Neural progenitor cell (in vitro differentiated cells): ENCODE data around the gene SPATA6L. TPM values are rescaled to one million over a fixed set of nuclear protein-coding genes. Genes with fewer than 3 reads are reported as not detected.

Experiments
- DNase-seq: peaks from one replicate; pipeline ENCODE4 v3.0.0-alpha.2; 2016; ENCODE audit warnings: low spot score
- H2AFZ ChIP-seq: fragments of 200-600 bp; sonication (generic); replicated peaks from 2 replicates; pipeline ENCODE4 v1.6.1; 2016; ENCODE audit warnings: antibody characterized with exemption
- H3F3A ChIP-seq: fragments of 200-600 bp; sonication (generic); 2 replicates; pipeline ENCODE4 v1.6.1; 2016; ENCODE audit warnings: antibody characterized with exemption, low read depth
- H3K27ac ChIP-seq: fragments of 200-600 bp; sonication (generic); 2 replicates; pipeline ENCODE4 v1.5.1; 2016; ENCODE audit warnings: mild to moderate bottlenecking
- H3K27me3 ChIP-seq: fragments of 200-600 bp; sonication (generic); 2 replicates; pipeline ENCODE4 v1.6.1; 2016; ENCODE audit warnings: mild to moderate bottlenecking, moderate library complexity
- H3K36me3 ChIP-seq: fragments of 200-600 bp; sonication (generic); 2 replicates; pipeline ENCODE4 v1.5.1; 2016
- H3K4me1 ChIP-seq: fragments of 200-600 bp; sonication (generic); 2 replicates; pipeline ENCODE4 v1.6.1; 2016; ENCODE audit warnings: mixed run types
- H3K4me2 ChIP-seq: fragments of 200-600 bp; sonication (generic); 2 replicates; pipeline ENCODE4 v1.6.1; 2016
- H3K4me3 ChIP-seq: fragments of 200-600 bp; sonication (generic); 2 replicates; pipeline ENCODE4 v1.5.1; 2016
- H3K79me2 ChIP-seq: fragments of 200-600 bp; sonication (generic); 2 replicates; pipeline ENCODE4 v1.6.1; 2016; ENCODE audit warnings: low read depth
- H3K9ac ChIP-seq: fragments of 200-600 bp; sonication (generic); 2 replicates; pipeline ENCODE4 v1.6.1; 2016
- H3K9me3 ChIP-seq: fragments of 200-600 bp; sonication (generic); 2 replicates; pipeline ENCODE4 v1.5.1; 2016; ENCODE audit warnings: low read depth
- H4K20me1 ChIP-seq: fragments of 200-600 bp; sonication (generic); 2 replicates; pipeline ENCODE4 v1.6.1; 2016; ENCODE audit warnings: low read depth
- H3K27ac Mint-ChIP-seq: 3 replicates; pipeline ENCODE4 v1.8.0; 2021; ENCODE audit warnings: mixed read lengths
- H3K27me3 Mint-ChIP-seq: 2 replicates; pipeline ENCODE4 v1.8.0; 2022; ENCODE audit warnings: low read depth, mild to moderate bottlenecking, inconsistent platforms, moderate library complexity, mixed read lengths; ENCODE audit not compliant: insufficient read depth
- H3K36me3 Mint-ChIP-seq: 3 replicates; pipeline ENCODE4 v1.8.0; 2021; ENCODE audit warnings: mixed read lengths
- H3K4me1 Mint-ChIP-seq: 3 replicates; pipeline ENCODE4 v1.8.0; 2021; ENCODE audit warnings: mixed read lengths
- H3K4me3 Mint-ChIP-seq: 3 replicates; pipeline ENCODE4 v1.8.0; 2021; ENCODE audit warnings: mild to moderate bottlenecking, moderate library complexity, mixed read lengths
- H3K9me3 Mint-ChIP-seq: 3 replicates; pipeline ENCODE4 v1.8.0; 2020; ENCODE audit warnings: mixed read lengths
- EZH2 ChIP-seq: fragments of 200-600 bp; sonication (generic); IDR thresholded peaks from 2 replicates; pipeline ENCODE4 v1.6.1; 2017; ENCODE audit warnings: antibody characterized with exemption, mild to moderate bottlenecking, moderate library complexity
- EZH2phosphoT487 ChIP-seq: fragments of 200-600 bp; sonication (generic); IDR thresholded peaks from 2 replicates; pipeline ENCODE4 v1.6.1; 2017; ENCODE audit warnings: antibody characterized with exemption
- total RNA-seq: library from RNA; depleted of rRNA; stranded (reverse); fragments of >200 nt; gene quantifications from 2 replicates; pipeline ENCODE4 v1.2.3, GENCODE V29; 2015; ENCODE audit warnings: low replicate concordance
- TF ChIP-seq, protein P1 (sequence below): fragments of 200-600 bp; sonication (generic); IDR thresholded peaks from 2 replicates; pipeline ENCODE4 v1.5.1; 2017; ENCODE audit warnings: antibody characterized with exemption, mild to moderate bottlenecking

SPATA6L gene
- total RNA-seq, 1 donor from 2014 or later: 0.99 TPM

- H3K27ac Mint-ChIP-seq: no peak overlapping the region
- Histone ChIP-seq H3K36me3 (no peaks in the 10 kb centered on the region), H3K27ac (no peak overlapping the region), H3K9me3 (no peaks in the 10 kb centered on the region), H3K9ac (no peak overlapping the region), H3F3A (no peaks in the 10 kb centered on the region), H3K4me2 (no peak overlapping the region), H3K27me3 (no peaks in the 10 kb centered on the region), H3K4me3 (no peak overlapping the region), H3K4me1 (no peaks in the 10 kb centered on the region), H4K20me1 (no peaks in the 10 kb centered on the region), H2AFZ (no peak overlapping the region), H3K79me2 (no peaks in the 10 kb centered on the region)
- H3K9me3 Mint-ChIP-seq: no peaks in the 10 kb centered on the region
- no peaks in the 10 kb centered on the region for H3K27me3 Mint-ChIP-seq
- no peak overlapping the region for H3K4me3 Mint-ChIP-seq
- H3K36me3 Mint-ChIP-seq: no peaks in the 10 kb centered on the region
- peaks cover 9% of the 10 kb centered on the region for H3K4me1 Mint-ChIP-seq
- TF ChIP-seq EZH2phosphoT487: no peak
- TF ChIP-seq, protein P1, sequence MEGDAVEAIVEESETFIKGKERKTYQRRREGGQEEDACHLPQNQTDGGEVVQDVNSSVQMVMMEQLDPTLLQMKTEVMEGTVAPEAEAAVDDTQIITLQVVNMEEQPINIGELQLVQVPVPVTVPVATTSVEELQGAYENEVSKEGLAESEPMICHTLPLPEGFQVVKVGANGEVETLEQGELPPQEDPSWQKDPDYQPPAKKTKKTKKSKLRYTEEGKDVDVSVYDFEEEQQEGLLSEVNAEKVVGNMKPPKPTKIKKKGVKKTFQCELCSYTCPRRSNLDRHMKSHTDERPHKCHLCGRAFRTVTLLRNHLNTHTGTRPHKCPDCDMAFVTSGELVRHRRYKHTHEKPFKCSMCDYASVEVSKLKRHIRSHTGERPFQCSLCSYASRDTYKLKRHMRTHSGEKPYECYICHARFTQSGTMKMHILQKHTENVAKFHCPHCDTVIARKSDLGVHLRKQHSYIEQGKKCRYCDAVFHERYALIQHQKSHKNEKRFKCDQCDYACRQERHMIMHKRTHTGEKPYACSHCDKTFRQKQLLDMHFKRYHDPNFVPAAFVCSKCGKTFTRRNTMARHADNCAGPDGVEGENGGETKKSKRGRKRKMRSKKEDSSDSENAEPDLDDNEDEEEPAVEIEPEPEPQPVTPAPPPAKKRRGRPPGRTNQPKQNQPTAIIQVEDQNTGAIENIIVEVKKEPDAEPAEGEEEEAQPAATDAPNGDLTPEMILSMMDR: no peak
- no peak for TF ChIP-seq EZH2
- no peak for DNase-seq
Observed at GRCh38 chr9:4572184-4572826, 94.0 kb downstream of the SPATA6L start.

- no peak overlapping the region for H3K4me3 ChIP-seq
- H3F3A ChIP-seq: no peaks in the 10 kb centered on the region
- H3K9ac ChIP-seq: no peak overlapping the region
- no peaks in the 10 kb centered on the region for H3K36me3 ChIP-seq
- H4K20me1 ChIP-seq: no peaks in the 10 kb centered on the region
- H3K9me3 ChIP-seq: no peaks in the 10 kb centered on the region
- H3K79me2 ChIP-seq: no peaks in the 10 kb centered on the region
- peaks cover 6% of the 10 kb centered on the region for H3K4me1 Mint-ChIP-seq
- no peaks in the 10 kb centered on the region for H3K36me3 Mint-ChIP-seq
- no peak for DNase-seq
- TF ChIP-seq EZH2 (no peak), EZH2phosphoT487 (no peak)
- TF ChIP-seq, protein P1: no peak
- H3K4me2 ChIP-seq: no peak overlapping the region
- H3K27me3 Mint-ChIP-seq: no peaks in the 10 kb centered on the region
- H3K9me3 Mint-ChIP-seq: no peaks in the 10 kb centered on the region
- no peaks in the 10 kb centered on the region for H3K27me3 ChIP-seq
- no peak overlapping the region for H2AFZ ChIP-seq
- no peak overlapping the region for H3K4me3 Mint-ChIP-seq
- H3K4me1 ChIP-seq: no peaks in the 10 kb centered on the region
- H3K27ac Mint-ChIP-seq: no peak overlapping the region
- no peak overlapping the region for H3K27ac ChIP-seq
Observed at GRCh38 chr9:4569101-4569500, 97.2 kb downstream of the SPATA6L start.

- Histone ChIP-seq H3K27ac (no peak overlapping the region), H3K4me3 (no peak overlapping the region), H3K4me2 (no peak overlapping the region), H3K27me3 (no peaks in the 10 kb centered on the region), H4K20me1 (no peaks in the 10 kb centered on the region), H3F3A (no peaks in the 10 kb centered on the region), H3K79me2 (no peaks in the 10 kb centered on the region), H3K36me3 (no peaks in the 10 kb centered on the region), H3K4me1 (no peaks in the 10 kb centered on the region), H3K9ac (no peak overlapping the region), H2AFZ (no peak overlapping the region), H3K9me3 (no peaks in the 10 kb centered on the region)
- Mint-ChIP-seq H3K4me3 (no peak overlapping the region), H3K9me3 (no peaks in the 10 kb centered on the region), H3K27ac (no peak overlapping the region), H3K27me3 (no peaks in the 10 kb centered on the region), H3K36me3 (no peaks in the 10 kb centered on the region), H3K4me1 (peaks cover 3% of the 10 kb centered on the region)
- TF ChIP-seq, protein P1: no peak
- TF ChIP-seq EZH2phosphoT487: no peak
- no peak for TF ChIP-seq EZH2
- no peak for DNase-seq
Observed at GRCh38 chr9:4567601-4568000, 98.7 kb downstream of the SPATA6L start.
